ENCODE data around the gene MIEF2. TPM values are rescaled to one million over a fixed set of nuclear protein-coding genes. Genes with fewer than 3 reads are reported as not detected.
"Not testable (repeated sequence)": the region's sequence is repeated elsewhere in the genome, so short reads cannot be mapped to it uniquely, and the experiment has no call there.

MIEF2 gene
- total RNA-seq, result 10 to 100 TPM; 23.2 to 46.9 (median 26.7) TPM
- polyA plus RNA-seq, result 10 to 100 TPM; 18.8 to 27.4 TPM
- long read RNA-seq, donor 1, transcript MIEF2-201 (4 exons, 3,364 nt), result major isoform, 44 of 55 reads
- long read RNA-seq, donor 1, partial matches to known transcripts, result 5 of 55 reads
- long read RNA-seq, donor 1, other reads (novel, unspliced or antisense), result 4 of 55 reads
- long read RNA-seq, donor 2, transcript MIEF2-208 (4 exons, 563 nt), result minor isoform, 5 of 230 reads
- long read RNA-seq, donor 2, transcript MIEF2-201 (4 exons, 3,364 nt), result major isoform, 185 of 230 reads
- long read RNA-seq, donor 2, partial matches to known transcripts, result 8 of 230 reads
- long read RNA-seq, donor 2, other reads (novel, unspliced or antisense), result 26 of 230 reads
- long read RNA-seq, donor 3, transcript MIEF2-201 (4 exons, 3,364 nt), result major isoform, 53 of 67 reads
- long read RNA-seq, donor 3, partial matches to known transcripts, result 5 of 67 reads
- long read RNA-seq, donor 3, other reads (novel, unspliced or antisense), result 6 of 67 reads

DNA sequence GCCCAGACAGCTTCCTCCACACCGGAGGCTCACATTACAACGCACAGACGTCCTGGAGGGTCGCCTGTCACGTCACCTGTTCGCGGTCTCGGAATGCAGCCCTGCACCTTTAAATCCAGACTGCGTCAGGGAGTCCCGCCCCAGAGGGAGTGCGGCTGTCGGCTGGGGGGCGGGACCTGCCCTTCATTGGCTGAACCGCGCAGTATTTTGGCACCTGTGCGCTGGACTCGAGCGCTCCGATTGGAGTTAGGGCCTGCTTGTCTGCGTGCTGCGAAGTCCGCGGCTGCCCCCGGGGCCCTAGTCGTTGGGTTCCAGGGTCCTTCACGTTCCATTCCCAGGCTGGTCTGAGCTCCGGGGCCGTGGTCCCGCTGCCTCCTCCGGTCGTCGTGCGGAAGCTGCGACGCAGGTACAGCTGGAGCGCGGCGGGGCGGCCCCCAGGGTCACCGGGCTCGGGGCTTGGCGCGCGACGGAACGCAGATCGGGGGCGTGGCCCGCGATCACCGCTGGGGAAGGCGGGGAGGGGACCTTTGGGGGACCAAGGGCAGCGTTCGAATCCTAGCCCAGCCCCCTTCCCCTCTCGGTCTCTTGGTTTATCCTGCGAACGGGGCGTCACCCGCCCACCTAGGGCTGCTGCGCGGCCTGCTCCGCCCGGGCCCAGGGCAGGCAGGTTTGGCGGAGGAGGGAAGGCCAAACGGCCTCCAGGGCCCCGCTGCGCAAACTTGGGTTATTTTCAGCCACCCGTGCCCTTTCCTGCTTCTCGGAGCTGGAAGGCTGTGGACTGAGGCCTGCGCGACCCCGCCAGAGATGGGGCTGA, at the start of gene MIEF2:
MIEF2 (plus strand) TSS at position 331 of the 814 bp plus-strand sequence. CDS start 2,059 bp downstream, outside the sequence.
- 0 to 1% (median 0%) methylated on average over 23 to 72 of the region's 72 CpGs for WGBS, 4 donors
- Histone ChIP-seq H3K9me3 (no peaks in the 10 kb centered on the region), H3K36me3 (peaks cover 0 to 40% (median 36%) of the 10 kb centered on the region in 9 donors), H3K27ac (peak within 1 kb of the TSS; percentile 78 to 99 (median 95)), H3K4me3 (peak within 1 kb of the TSS; percentile 58 to 94 (median 84)), H3K27me3 (no peaks in the 10 kb centered on the region), H3K4me1 (peaks cover 6 to 62% (median 50%) of the 10 kb centered on the region in 12 donors)
- ATAC-seq, result peak; percentile 82 to 87 (median 87)
- DNase-seq, result peak; percentile 97 to 98 (median 97)
- TF ChIP-seq, protein P1, sequence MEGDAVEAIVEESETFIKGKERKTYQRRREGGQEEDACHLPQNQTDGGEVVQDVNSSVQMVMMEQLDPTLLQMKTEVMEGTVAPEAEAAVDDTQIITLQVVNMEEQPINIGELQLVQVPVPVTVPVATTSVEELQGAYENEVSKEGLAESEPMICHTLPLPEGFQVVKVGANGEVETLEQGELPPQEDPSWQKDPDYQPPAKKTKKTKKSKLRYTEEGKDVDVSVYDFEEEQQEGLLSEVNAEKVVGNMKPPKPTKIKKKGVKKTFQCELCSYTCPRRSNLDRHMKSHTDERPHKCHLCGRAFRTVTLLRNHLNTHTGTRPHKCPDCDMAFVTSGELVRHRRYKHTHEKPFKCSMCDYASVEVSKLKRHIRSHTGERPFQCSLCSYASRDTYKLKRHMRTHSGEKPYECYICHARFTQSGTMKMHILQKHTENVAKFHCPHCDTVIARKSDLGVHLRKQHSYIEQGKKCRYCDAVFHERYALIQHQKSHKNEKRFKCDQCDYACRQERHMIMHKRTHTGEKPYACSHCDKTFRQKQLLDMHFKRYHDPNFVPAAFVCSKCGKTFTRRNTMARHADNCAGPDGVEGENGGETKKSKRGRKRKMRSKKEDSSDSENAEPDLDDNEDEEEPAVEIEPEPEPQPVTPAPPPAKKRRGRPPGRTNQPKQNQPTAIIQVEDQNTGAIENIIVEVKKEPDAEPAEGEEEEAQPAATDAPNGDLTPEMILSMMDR (IDR thresholded peaks at IDR 0.05), result no peak
- TF ChIP-seq POLR2A (IDR thresholded peaks at IDR 0.05), result peak; percentile 30 to 62
- intact Hi-C loops (cut with DNase I), result loop anchor here in 7 of 10 donors (2.0 to 10.0 kb wide), 6 partner anchors 14 to 78 kb away; partner anchors contain the start of genes TOP3A (in 4 of the 7), SMCR8 (in 3 of the 7), ALKBH5 (in 1 of the 7) and LLGL1 (in 1 of the 7)

DNA sequence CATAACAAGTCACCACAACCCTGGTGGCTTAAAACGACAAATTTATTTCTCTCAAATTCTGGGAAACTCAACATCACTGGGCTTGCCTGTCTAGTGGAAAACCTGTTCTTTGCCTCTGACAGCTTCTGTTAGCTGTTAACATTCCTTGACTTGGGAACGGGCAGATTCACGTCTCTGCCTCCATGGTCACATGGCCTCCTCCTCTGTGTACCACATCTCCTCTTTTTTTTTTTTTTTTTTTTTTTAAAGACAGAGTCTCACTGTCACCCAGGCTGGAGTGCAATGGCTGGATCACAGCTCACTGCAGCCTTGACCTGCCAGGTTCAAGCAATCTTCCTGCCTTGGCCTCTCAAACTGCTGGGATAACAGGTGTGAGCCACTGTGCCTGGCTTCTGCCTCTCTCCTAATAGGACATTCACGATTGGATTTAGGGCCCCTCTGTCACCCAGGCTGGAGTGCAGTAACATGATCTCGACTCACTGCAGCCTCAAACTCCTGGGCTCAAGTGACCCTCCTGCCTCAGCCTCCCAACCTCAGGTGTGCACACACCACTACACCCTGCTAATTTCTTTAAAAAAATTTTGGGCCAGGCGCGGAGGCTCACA, 46.7 kb upstream of the MIEF2 start:
- DNase-seq (no peak), ATAC-seq (no peak)
- Histone ChIP-seq H3K27ac (no peak overlapping the region), H3K27me3 (no peaks in the 10 kb centered on the region), H3K36me3 (peaks cover 0 to 32% (median 25%) of the 10 kb centered on the region in 9 donors), H3K9me3 (no peaks in the 10 kb centered on the region), H3K4me1 (peaks cover 0 to 9% (median 0%) of the 10 kb centered on the region in 12 donors), H3K4me3 (no peak overlapping the region)
- no peak for TF ChIP-seq POLR2A (IDR thresholded peaks at IDR 0.05)
- TF ChIP-seq, protein P1 (IDR thresholded peaks at IDR 0.05), result no peak
- WGBS, 4 donors, result 63 to 64% (median 64%) methylated on average over 7 of the region's 7 CpGs
- intact Hi-C loops (cut with DNase I), result loop anchor here in 3 of 10 donors (10.0 kb wide), 2 partner anchors 69 to 101 kb away; partner anchors contain the start of genes SMCR8 (in 1 of the 3) and TOP3A (in 1 of the 3)

- not testable (repeated sequence) for H3K27me3 ChIP-seq, H3K9me3 ChIP-seq, DNase-seq, H3K36me3 ChIP-seq, H3K4me3 ChIP-seq, H3K27ac ChIP-seq, ATAC-seq
- H3K4me1 ChIP-seq, result peaks cover 0 to 15% (median 1%) of the 10 kb centered on the region in 12 donors
- intact Hi-C loops (cut with DNase I), result loop anchor here in 6 of 10 donors (2.0 to 10.0 kb wide), 5 partner anchors 42 to 105 kb away; partner anchors contain the start of genes FLII (in 1 of the 6), SMCR8 (in 1 of the 6) and TOP3A (in 1 of the 6)
- WGBS, 4 donors, result 79 to 86% (median 83%) methylated on average over 11 of the region's 11 CpGs
Measured at GRCh38 chr17:18216906-18217305, 43.6 kb upstream of the MIEF2 start.
